IMR-90 (cell line): ENCODE data around the gene ARSD. TPM values are rescaled to one million over a fixed set of nuclear protein-coding genes. Genes with fewer than 3 reads are reported as not detected.

Experiments used
- ATAC-seq: fragments of 200-7000 bp; cut with Tn5 transposase; 2 replicates; pipeline ENCODE4 v1.9.1; 2020; ENCODE audit warnings: low read depth, mild to moderate bottlenecking, moderate library complexity
- BruUV-seq: library from RNA; stranded (reverse); fragments of 400-500 nt; replicated peaks from 2 replicates; lab custom pipeline; 2021; lab: Mats Ljungman, UMichigan
- CTCF ChIA-PET: fragments of 300-600 bp; formaldehyde crosslinking; extraction: SDS; loops from one replicate; lab custom pipeline; 2021; ENCODE audit warnings: antibody characterized with exemption; lab: Yijun Ruan, JAX
- POLR2A ChIA-PET: fragments of 300-600 bp; sonication (Branson Sonifier 250); formaldehyde crosslinking; loops from one replicate; lab custom pipeline; 2022; ENCODE audit warnings: antibody characterized with exemption; ENCODE audit not compliant: unreplicated experiment; lab: Charles Lee
- DNase-seq: peaks from one replicate; pipeline ENCODE4 v3.0.0; 2013
- H2AFZ ChIP-seq: replicated peaks from 2 replicates; pipeline ENCODE3; 2013; ENCODE audit warnings: low read length, mild to moderate bottlenecking; ENCODE audit not compliant: poor library complexity
- H2AK5ac ChIP-seq: 2 replicates; pipeline ENCODE4 v1.6.1; 2013; ENCODE audit warnings: low read depth, low read length, inconsistent platforms
- H2AK9ac ChIP-seq: replicated peaks from 2 replicates; pipeline ENCODE3; 2013; ENCODE audit warnings: mild to moderate bottlenecking, low read depth, low read length, moderate library complexity; ENCODE audit not compliant: poor library complexity
- H2BK120ac ChIP-seq: 2 replicates; pipeline ENCODE4 v1.6.1; 2013; ENCODE audit warnings: low read depth, low read length, inconsistent platforms
- H2BK15ac ChIP-seq: 3 replicates; pipeline ENCODE4 v1.6.1; 2013; ENCODE audit warnings: low read depth, low read length, inconsistent platforms
- H2BK20ac ChIP-seq: 2 replicates; pipeline ENCODE4 v1.6.1; 2013; ENCODE audit warnings: low read depth, mild to moderate bottlenecking, inconsistent platforms, low read length, moderate library complexity
- H2BK5ac ChIP-seq: 2 replicates; pipeline ENCODE4 v1.6.1; 2013; ENCODE audit warnings: mild to moderate bottlenecking, low read depth, low read length, inconsistent platforms; ENCODE audit not compliant: poor library complexity, severe bottlenecking
- H3K14ac ChIP-seq: replicated peaks from 2 replicates; pipeline ENCODE4 v1.6.1; 2013; ENCODE audit warnings: low read depth, low read length, inconsistent platforms
- H3K18ac ChIP-seq: 2 replicates; pipeline ENCODE4 v1.6.1; 2013; ENCODE audit warnings: low read depth, low read length, control low read depth
- H3K23ac ChIP-seq: 2 replicates; pipeline ENCODE4 v1.6.1; 2013; ENCODE audit warnings: low read depth, low read length, inconsistent platforms
- H3K27ac ChIP-seq: 2 replicates; pipeline ENCODE4 v1.5.1; 2013; ENCODE audit warnings: mild to moderate bottlenecking, control low read depth, low read length; ENCODE audit not compliant: insufficient read depth
- H3K27me3 ChIP-seq: 2 replicates; pipeline ENCODE4 v1.6.1; 2013; ENCODE audit warnings: low read length; ENCODE audit not compliant: control insufficient read depth, insufficient read depth
- H3K36me3 ChIP-seq: 2 replicates; pipeline ENCODE4 v1.6.1; 2013; ENCODE audit warnings: low read length, mixed read lengths; ENCODE audit not compliant: control insufficient read depth, insufficient read depth
- H3K4ac ChIP-seq: 2 replicates; pipeline ENCODE4 v1.6.1; 2013; ENCODE audit warnings: low read depth, low read length, inconsistent platforms
- H3K4me1 ChIP-seq: 2 replicates; pipeline ENCODE4 v1.6.1; 2013; ENCODE audit warnings: low read length, mixed read lengths; ENCODE audit not compliant: control insufficient read depth, insufficient read depth
- H3K4me2 ChIP-seq: 2 replicates; pipeline ENCODE4 v1.6.1; 2013; ENCODE audit warnings: low read depth, mild to moderate bottlenecking, control low read depth, low read length, moderate library complexity
- H3K4me3 ChIP-seq: 2 replicates; pipeline ENCODE4 v1.5.1; 2013; ENCODE audit warnings: low read depth, mild to moderate bottlenecking, control low read depth, low read length, moderate library complexity; ENCODE audit not compliant: insufficient read depth
- H3K56ac ChIP-seq: 2 replicates; pipeline ENCODE4 v1.6.1; 2013; ENCODE audit warnings: low read length, inconsistent platforms; ENCODE audit not compliant: insufficient read depth; ENCODE audit errors: extremely low read depth
- H3K79me1 ChIP-seq, 2 experiments: 2 replicates each; pipeline ENCODE4 v1.6.1; 2013; ENCODE audit warnings: low read length in 2 of 2, inconsistent platforms in 1 of 2, low read depth in 1 of 2
- H3K9ac ChIP-seq: 2 replicates; pipeline ENCODE4 v1.6.1; 2013; ENCODE audit warnings: low read depth, low read length, control low read depth
- H3K9me1 ChIP-seq: 2 replicates; pipeline ENCODE4 v1.6.1; 2013; ENCODE audit warnings: low read length, inconsistent platforms; ENCODE audit not compliant: insufficient read depth
- H3K9me3 ChIP-seq: 2 replicates; pipeline ENCODE4 v1.6.1; 2013; ENCODE audit warnings: low read length; ENCODE audit not compliant: control insufficient read depth, insufficient read depth
- H4K20me1 ChIP-seq: 2 replicates; pipeline ENCODE4 v1.6.1; 2013; ENCODE audit warnings: low read length, inconsistent platforms; ENCODE audit not compliant: insufficient read depth
- H4K5ac ChIP-seq: 2 replicates; pipeline ENCODE4 v1.6.1; 2013; ENCODE audit warnings: mild to moderate bottlenecking, low read depth, low read length, control low read depth
- H4K8ac ChIP-seq, 2 experiments: 2 replicates each; pipeline ENCODE4 v1.6.1; 2013; ENCODE audit warnings: low read depth in 2 of 2, low read length in 2 of 2, control low read depth in 1 of 2, inconsistent platforms in 1 of 2
- H4K91ac ChIP-seq: 2 replicates; pipeline ENCODE4 v1.6.1; 2013; ENCODE audit warnings: low read depth, low read length, inconsistent platforms; ENCODE audit not compliant: insufficient read depth
- CHD1 ChIP-seq: IDR thresholded peaks from 2 replicates; pipeline ENCODE4 v1.6.1; 2012; ENCODE audit warnings: low read depth, low read length, improper control_type of control experiment
- ELK1 ChIP-seq: fragments of 150-350 bp; IDR thresholded peaks from 2 replicates; pipeline ENCODE4 v1.6.1; 2016; ENCODE audit warnings: low read depth, mild to moderate bottlenecking, low read length, moderate library complexity, borderline replicate concordance
- MAFK ChIP-seq: IDR thresholded peaks from 2 replicates; pipeline ENCODE4 v1.6.1; 2012; ENCODE audit warnings: low read depth, low read length, improper control_type of control experiment
- MAZ ChIP-seq: IDR thresholded peaks from 2 replicates; pipeline ENCODE4 v1.6.1; 2012; ENCODE audit warnings: low read depth, mild to moderate bottlenecking, low read length, improper control_type of control experiment, moderate library complexity, borderline replicate concordance
- MXI1 ChIP-seq: IDR thresholded peaks from 2 replicates; pipeline ENCODE4 v1.6.1; 2012; ENCODE audit warnings: low read depth, mild to moderate bottlenecking, low read length, moderate library complexity, borderline replicate concordance
- NFE2L2 ChIP-seq: fragments of 150-350 bp; IDR thresholded peaks from 2 replicates; pipeline ENCODE4 v1.6.1; 2016; ENCODE audit warnings: low read depth, mild to moderate bottlenecking, low read length
- POLR2A ChIP-seq: IDR thresholded peaks from 2 replicates; pipeline ENCODE4 v1.6.1; 2012; ENCODE audit warnings: mild to moderate bottlenecking, low read depth, low read length
- SMC3 ChIP-seq: fragments of 150-350 bp; IDR thresholded peaks from 2 replicates; pipeline ENCODE4 v1.6.1; 2016; ENCODE audit warnings: low read depth, mild to moderate bottlenecking, antibody characterized with exemption, low read length, moderate library complexity
- WGBS, 2 experiments: methylation state at CpG; one replicate each; pipeline versions ENCODE4 v1.1.5 to v1.1.7; 2013; ENCODE audit warnings: missing lambda C conversion rate in 2 of 2; ENCODE audit not compliant: insufficient read length in 1 of 2; ENCODE audit errors: extremely low coverage in 2 of 2; 5-methylcytosine and 5-hydroxymethylcytosine counted together
- dilution Hi-C: fragments of 300-500 bp; cut with HindIII; formaldehyde crosslinking; loops from one replicate; pipeline ENCODE4 v1.14.3; 2018; ENCODE audit warnings: low sequenced_read_pairs; ENCODE audit not compliant: unreplicated experiment
- in situ Hi-C: fragments of 300-500 bp; cut with MboI; formaldehyde crosslinking; loops from 3 replicates; pipeline ENCODE4 v1.14.3; 2019; ENCODE audit warnings: low sequenced_read_pairs, inconsistent platforms, mixed read lengths
- intact Hi-C: fragments of 100-400 bp; cut with micrococcal nuclease; formaldehyde crosslinking; loops from 2 replicates; pipeline ENCODE4 v1.10.0; 2022
- polyA plus RNA-seq, 3 experiments: library from polyadenylated mRNA; depleted of rRNA; stranded (reverse); fragments of >200 nt; gene quantifications; 2 replicates each; pipeline ENCODE4 v1.2.3, GENCODE V29; 2012; ENCODE audit warnings: low replicate concordance in 1 of 3
- total RNA-seq: library from RNA; depleted of rRNA; stranded (reverse); fragments of >200 nt; gene quantifications from 2 replicates; pipeline ENCODE4 v1.2.3, GENCODE V29; 2012

ARSD gene
- total and polyA plus RNA-seq, 2 of the 4 experiments (the other 2 are of a cell fraction), result 5.1 to 6.3 TPM

GRCh38 chrX:2962381-2962780, 33.2 kb upstream of the ARSD start:
- no peaks in the 10 kb centered on the region for H3K36me3 ChIP-seq
- H3K27me3 ChIP-seq, result no peaks in the 10 kb centered on the region
- in situ Hi-C loops (no loop called here), dilution Hi-C loops (no loop called here), intact Hi-C loops (no loop called here)
- no peak overlapping the region for H4K91ac ChIP-seq
- WGBS, 2 experiments, result 69% methylated on average over 8 of the region's 11 CpGs; no CpG with 5 or more reads in 1 of the 2 experiments
- no peaks in the 10 kb centered on the region for H3K79me1 ChIP-seq
- H2BK15ac ChIP-seq, result no peak overlapping the region
- H2AK5ac ChIP-seq, result no peak overlapping the region
- no peak overlapping the region for H2BK20ac ChIP-seq
- no peak overlapping the region for H4K5ac ChIP-seq
- no TSS peak for BruUV-seq
- H4K8ac ChIP-seq, result no peak overlapping the region
- H2BK120ac ChIP-seq, result no peak overlapping the region
- no peak overlapping the region for H3K4ac ChIP-seq
- no peaks in the 10 kb centered on the region for H4K20me1 ChIP-seq
- H3K18ac ChIP-seq, result no peak overlapping the region
- H3K14ac ChIP-seq, result no peak overlapping the region
- no peak overlapping the region for H3K4me2 ChIP-seq
- no peak overlapping the region for H3K27ac ChIP-seq
- no peaks in the 10 kb centered on the region for H3K9me1 ChIP-seq
- no peak overlapping the region for H2AK9ac ChIP-seq
- ATAC-seq (no peak), DNase-seq (no peak)
- peaks cover 1% of the 10 kb centered on the region; the same call in 1 of the 2 replicates for H3K4me1 ChIP-seq
- H3K9ac ChIP-seq, result no peak overlapping the region
- no peaks in the 10 kb centered on the region for H3K9me3 ChIP-seq
- H3K4me3 ChIP-seq, result no peak overlapping the region
- H2BK5ac ChIP-seq, result no peak overlapping the region
- no peak overlapping the region for H3K56ac ChIP-seq
- POLR2A ChIA-PET, result no interaction called here
- TF ChIP-seq MAZ, result no peak
- no peak for TF ChIP-seq NFE2L2
- TF ChIP-seq MAFK, result no peak
- TF ChIP-seq SMC3, result no peak
- no peak for TF ChIP-seq POLR2A
- no peak for TF ChIP-seq ELK1
- TF ChIP-seq CHD1, result no peak
- no peak for TF ChIP-seq MXI1
- no peak overlapping the region for H3K23ac ChIP-seq
- CTCF ChIA-PET, result no interaction called here
- H2AFZ ChIP-seq, result no peak overlapping the region
